Measurements from ENCODE around the gene CERS6.

DNA sequence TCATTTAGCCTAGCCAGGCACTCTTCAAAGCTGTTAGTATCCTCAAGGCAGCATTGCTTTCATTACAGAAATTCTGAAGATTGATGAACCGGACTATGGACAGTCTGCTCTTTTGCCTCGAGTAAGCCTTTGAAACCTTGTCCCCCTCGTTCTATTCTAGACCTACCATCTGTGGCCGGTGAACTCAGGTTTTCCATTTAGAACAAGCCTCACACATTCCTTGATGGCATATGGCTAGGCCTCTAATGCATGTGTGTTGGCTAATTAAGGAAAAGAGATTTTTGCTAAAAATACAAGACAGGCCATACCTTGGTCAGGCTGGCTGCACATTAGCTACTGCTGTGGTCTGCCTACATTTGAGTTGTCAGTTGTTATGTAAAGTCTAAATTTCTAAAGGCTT lies 111.8 kb downstream of the CERS6 start:
- no peak for TF ChIP-seq POLR2A (IDR thresholded peaks at IDR 0.05)
- TF ChIP-seq, protein P1, sequence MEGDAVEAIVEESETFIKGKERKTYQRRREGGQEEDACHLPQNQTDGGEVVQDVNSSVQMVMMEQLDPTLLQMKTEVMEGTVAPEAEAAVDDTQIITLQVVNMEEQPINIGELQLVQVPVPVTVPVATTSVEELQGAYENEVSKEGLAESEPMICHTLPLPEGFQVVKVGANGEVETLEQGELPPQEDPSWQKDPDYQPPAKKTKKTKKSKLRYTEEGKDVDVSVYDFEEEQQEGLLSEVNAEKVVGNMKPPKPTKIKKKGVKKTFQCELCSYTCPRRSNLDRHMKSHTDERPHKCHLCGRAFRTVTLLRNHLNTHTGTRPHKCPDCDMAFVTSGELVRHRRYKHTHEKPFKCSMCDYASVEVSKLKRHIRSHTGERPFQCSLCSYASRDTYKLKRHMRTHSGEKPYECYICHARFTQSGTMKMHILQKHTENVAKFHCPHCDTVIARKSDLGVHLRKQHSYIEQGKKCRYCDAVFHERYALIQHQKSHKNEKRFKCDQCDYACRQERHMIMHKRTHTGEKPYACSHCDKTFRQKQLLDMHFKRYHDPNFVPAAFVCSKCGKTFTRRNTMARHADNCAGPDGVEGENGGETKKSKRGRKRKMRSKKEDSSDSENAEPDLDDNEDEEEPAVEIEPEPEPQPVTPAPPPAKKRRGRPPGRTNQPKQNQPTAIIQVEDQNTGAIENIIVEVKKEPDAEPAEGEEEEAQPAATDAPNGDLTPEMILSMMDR (IDR thresholded peaks at IDR 0.05) = no peak

All from esophagus squamous epithelium (tissue), 4 donors.